Stimulated activated CD8-positive, alpha-beta memory T cell treated with anti-CD3 and anti-CD28 coated beads, Interleukin-15, amount 100 ng/mL, for 48 hours (primary cell): ENCODE results near the gene ZNF362.

Source experiments
- DNase-seq, 2 donors: peaks; one replicate each; pipeline ENCODE4 v3.0.0-alpha.2; 2020; ENCODE audit warnings: low read depth in 2 of 2

Gene ZNF362

GRCh38 chr1:33268457-33268856 lies 12.2 kb downstream of the ZNF362 start:
- no peak for DNase-seq

GRCh38 chr1:33268927-33269610 lies 12.8 kb downstream of the ZNF362 start:
- DNase-seq: no peak

- DNase-seq: no peak
Measured at GRCh38 chr1:33269621-33270020, 13.3 kb downstream of the ZNF362 start.

- no peak for DNase-seq
Measured at GRCh38 chr1:33270379-33270778, 14.1 kb downstream of the ZNF362 start.

- DNase-seq: no peak
Measured at GRCh38 chr1:33270808-33271465, 14.6 kb downstream of the ZNF362 start.

- no peak for DNase-seq
Measured at GRCh38 chr1:33271666-33272505, 15.6 kb downstream of the ZNF362 start.

- DNase-seq: no peak
Measured at GRCh38 chr1:33272509-33272908, 16.2 kb downstream of the ZNF362 start.

GRCh38 chr1:33272930-33273329 lies 16.6 kb downstream of the ZNF362 start:
- no peak for DNase-seq

GRCh38 chr1:33273406-33273805 lies 17.1 kb downstream of the ZNF362 start:
- DNase-seq: no peak

- no peak for DNase-seq
Measured at GRCh38 chr1:33273961-33274371, 17.7 kb downstream of the ZNF362 start.

GRCh38 chr1:33274446-33274845 lies 18.2 kb downstream of the ZNF362 start:
- DNase-seq: no peak

GRCh38 chr1:33275195-33275594 lies 18.9 kb downstream of the ZNF362 start:
- DNase-seq: no peak

- no peak for DNase-seq
Measured at GRCh38 chr1:33275706-33276572, 19.6 kb downstream of the ZNF362 start.

- DNase-seq: no peak
Measured at GRCh38 chr1:33276573-33277298, 20.4 kb downstream of the ZNF362 start.

GRCh38 chr1:33277488-33278084 lies 21.3 kb downstream of the ZNF362 start:
- no peak for DNase-seq

GRCh38 chr1:33280091-33280661 lies 23.9 kb downstream of the ZNF362 start:
- no peak for DNase-seq

GRCh38 chr1:33281554-33282303 lies 25.4 kb downstream of the ZNF362 start:
- no peak for DNase-seq

- DNase-seq: no peak
Measured at GRCh38 chr1:33282791-33283190, 26.5 kb downstream of the ZNF362 start.

- no peak for DNase-seq
Measured at GRCh38 chr1:33284049-33284448, 27.8 kb downstream of the ZNF362 start.
